ENCODE measurements around the gene CCDC174. TPM values are rescaled to one million over a fixed set of nuclear protein-coding genes. Genes with fewer than 3 reads are reported as not detected.

The CCDC174 gene
- total RNA-seq, 2 donors from 2014 or later = 21.7 to 27.0 TPM

GRCh38 chr3:14616606-14617507, 34.7 kb upstream of the CCDC174 start:
- DNase-seq (ENCODE audit: low spot score) (no peak), ATAC-seq (no peak)
- H3K4me3 Mint-ChIP-seq = no peak overlapping the region
- peaks cover 29 to 43% of the 10 kb centered on the region in 2 donors for H3K27me3 Mint-ChIP-seq
- H3K36me3 Mint-ChIP-seq = no peaks in the 10 kb centered on the region
- no peaks in the 10 kb centered on the region for H3K9me3 Mint-ChIP-seq
- no peak overlapping the region for H3K27ac Mint-ChIP-seq
- no peaks in the 10 kb centered on the region for H3K4me1 Mint-ChIP-seq (ENCODE audit: low read depth in 2 of 2)

- no peak overlapping the region for H3K27ac Mint-ChIP-seq
- no peak overlapping the region for H3K4me3 Mint-ChIP-seq
- ATAC-seq (no peak), DNase-seq (ENCODE audit: low spot score) (no peak)
- H3K4me1 Mint-ChIP-seq (ENCODE audit: low read depth in 2 of 2) = no peaks in the 10 kb centered on the region
- H3K9me3 Mint-ChIP-seq = no peaks in the 10 kb centered on the region
- peaks cover 23 to 38% of the 10 kb centered on the region in 2 donors for H3K27me3 Mint-ChIP-seq
- no peaks in the 10 kb centered on the region for H3K36me3 Mint-ChIP-seq
These were observed 34.0 kb upstream of the CCDC174 start for GRCh38 chr3:14617508-14618023.

- ATAC-seq (peak in 1 of 2 donors; percentile 3), DNase-seq (ENCODE audit: low spot score) (no peak)
- H3K9me3 Mint-ChIP-seq = no peaks in the 10 kb centered on the region
- no peaks in the 10 kb centered on the region for H3K4me1 Mint-ChIP-seq (ENCODE audit: low read depth in 2 of 2)
- H3K36me3 Mint-ChIP-seq = no peaks in the 10 kb centered on the region
- no peak overlapping the region for H3K4me3 Mint-ChIP-seq
- no peak overlapping the region for H3K27ac Mint-ChIP-seq
- H3K27me3 Mint-ChIP-seq = peaks cover 24 to 25% of the 10 kb centered on the region in 2 donors
These were observed 32.0 kb upstream of the CCDC174 start for GRCh38 chr3:14619605-14620004.

GRCh38 chr3:14620512-14620911, 31.1 kb upstream of the CCDC174 start:
- DNase-seq (ENCODE audit: low spot score) (no peak), ATAC-seq (no peak)
- Mint-ChIP-seq H3K9me3 (no peaks in the 10 kb centered on the region), H3K36me3 (no peaks in the 10 kb centered on the region), H3K4me3 (no peak overlapping the region), H3K27me3 (peaks cover 17 to 23% of the 10 kb centered on the region in 2 donors), H3K4me1 (ENCODE audit: low read depth in 2 of 2) (no peaks in the 10 kb centered on the region), H3K27ac (no peak overlapping the region)

- Mint-ChIP-seq H3K9me3 (no peaks in the 10 kb centered on the region), H3K36me3 (no peaks in the 10 kb centered on the region), H3K27me3 (peaks cover 12 to 18% of the 10 kb centered on the region in 2 donors), H3K27ac (no peak overlapping the region), H3K4me3 (no peak overlapping the region), H3K4me1 (ENCODE audit: low read depth in 2 of 2) (no peaks in the 10 kb centered on the region)
- ATAC-seq (no peak), DNase-seq (ENCODE audit: low spot score) (no peak)
These were observed 30.5 kb upstream of the CCDC174 start for GRCh38 chr3:14621093-14621492.

GRCh38 chr3:14622368-14622767, 29.2 kb upstream of the CCDC174 start:
- ATAC-seq (no peak), DNase-seq (ENCODE audit: low spot score) (no peak)
- Mint-ChIP-seq H3K4me1 (ENCODE audit: low read depth in 2 of 2) (no peaks in the 10 kb centered on the region), H3K9me3 (no peaks in the 10 kb centered on the region), H3K27me3 (peaks cover 13 to 17% of the 10 kb centered on the region in 2 donors), H3K27ac (no peak overlapping the region), H3K4me3 (no peak overlapping the region), H3K36me3 (no peaks in the 10 kb centered on the region)

GRCh38 chr3:14623569-14624051, 28.0 kb upstream of the CCDC174 start:
- H3K27ac Mint-ChIP-seq = no peak overlapping the region
- no peak for ATAC-seq
- H3K9me3 Mint-ChIP-seq = no peaks in the 10 kb centered on the region
- no peaks in the 10 kb centered on the region for H3K36me3 Mint-ChIP-seq
- peaks cover 16 to 23% of the 10 kb centered on the region in 2 donors for H3K27me3 Mint-ChIP-seq
- no peaks in the 10 kb centered on the region for H3K4me1 Mint-ChIP-seq (ENCODE audit: low read depth in 2 of 2)
- no peak for DNase-seq (ENCODE audit: low spot score)
- H3K4me3 Mint-ChIP-seq = no peak overlapping the region

GRCh38 chr3:14624498-14624897, 27.1 kb upstream of the CCDC174 start:
- Mint-ChIP-seq H3K27ac (no peak overlapping the region), H3K4me3 (no peak overlapping the region), H3K9me3 (no peaks in the 10 kb centered on the region), H3K27me3 (peaks cover 8 to 17% of the 10 kb centered on the region in 2 donors), H3K36me3 (no peaks in the 10 kb centered on the region), H3K4me1 (ENCODE audit: low read depth in 2 of 2) (no peaks in the 10 kb centered on the region)
- ATAC-seq (no peak), DNase-seq (ENCODE audit: low spot score) (no peak)

- Mint-ChIP-seq H3K4me3 (no peak overlapping the region), H3K36me3 (no peaks in the 10 kb centered on the region), H3K27me3 (peaks cover 8 to 13% of the 10 kb centered on the region in 2 donors), H3K9me3 (no peaks in the 10 kb centered on the region), H3K4me1 (ENCODE audit: low read depth in 2 of 2) (no peaks in the 10 kb centered on the region), H3K27ac (no peak overlapping the region)
- no peak for DNase-seq (ENCODE audit: low spot score)
- ATAC-seq = no peak
These were observed 26.1 kb upstream of the CCDC174 start for GRCh38 chr3:14625443-14625842.

GRCh38 chr3:14627815-14628214, 23.7 kb upstream of the CCDC174 start:
- H3K27ac Mint-ChIP-seq = no peak overlapping the region
- ATAC-seq (no peak), DNase-seq (ENCODE audit: low spot score) (no peak)
- peaks cover 8 to 15% of the 10 kb centered on the region in 2 donors for H3K27me3 Mint-ChIP-seq
- H3K4me3 Mint-ChIP-seq = no peak overlapping the region
- no peaks in the 10 kb centered on the region for H3K36me3 Mint-ChIP-seq
- H3K4me1 Mint-ChIP-seq (ENCODE audit: low read depth in 2 of 2) = no peaks in the 10 kb centered on the region
- H3K9me3 Mint-ChIP-seq = no peaks in the 10 kb centered on the region

- Mint-ChIP-seq H3K27me3 (peaks cover 8 to 13% of the 10 kb centered on the region in 2 donors), H3K4me3 (no peak overlapping the region)
These were observed 23.2 kb upstream of the CCDC174 start for GRCh38 chr3:14628406-14628805.

GRCh38 chr3:14630404-14631100, 21.0 kb upstream of the CCDC174 start:
- ATAC-seq (no peak), DNase-seq (ENCODE audit: low spot score) (no peak)
- Mint-ChIP-seq H3K4me3 (no peak overlapping the region), H3K27ac (no peak overlapping the region), H3K4me1 (ENCODE audit: low read depth in 2 of 2) (no peaks in the 10 kb centered on the region), H3K9me3 (no peaks in the 10 kb centered on the region), H3K36me3 (no peaks in the 10 kb centered on the region), H3K27me3 (peaks cover 14 to 15% of the 10 kb centered on the region in 2 donors)

More at GRCh38 chr3:14628406-14628805, 23.2 kb upstream of the CCDC174 start:
- Mint-ChIP-seq H3K4me1 (ENCODE audit: low read depth in 2 of 2) (no peaks in the 10 kb centered on the region), H3K27ac (no peak overlapping the region), H3K36me3 (no peaks in the 10 kb centered on the region), H3K9me3 (no peaks in the 10 kb centered on the region)
- ATAC-seq (no peak), DNase-seq (ENCODE audit: low spot score) (no peak)

- Mint-ChIP-seq H3K4me1 (ENCODE audit: low read depth in 2 of 2) (no peaks in the 10 kb centered on the region), H3K36me3 (no peaks in the 10 kb centered on the region), H3K27ac (no peak overlapping the region), H3K9me3 (no peaks in the 10 kb centered on the region), H3K27me3 (peaks cover 16% of the 10 kb centered on the region in 2 donors), H3K4me3 (no peak overlapping the region)
- ATAC-seq = no peak
- no peak for DNase-seq (ENCODE audit: low spot score)
These were observed 20.5 kb upstream of the CCDC174 start for GRCh38 chr3:14631101-14631497.
